SKM-1 (cell line): ENCODE results near the gene APBA3.
A peak's percentile ranks its signal among the peaks of the same experiment; 100 is the strongest.

Source experiments
- DNase-seq: peaks from one replicate; lab custom pipeline; 2025; ENCODE audit not compliant: unreplicated experiment; lab: John Stamatoyannopoulos, UW

Gene APBA3

DNA sequence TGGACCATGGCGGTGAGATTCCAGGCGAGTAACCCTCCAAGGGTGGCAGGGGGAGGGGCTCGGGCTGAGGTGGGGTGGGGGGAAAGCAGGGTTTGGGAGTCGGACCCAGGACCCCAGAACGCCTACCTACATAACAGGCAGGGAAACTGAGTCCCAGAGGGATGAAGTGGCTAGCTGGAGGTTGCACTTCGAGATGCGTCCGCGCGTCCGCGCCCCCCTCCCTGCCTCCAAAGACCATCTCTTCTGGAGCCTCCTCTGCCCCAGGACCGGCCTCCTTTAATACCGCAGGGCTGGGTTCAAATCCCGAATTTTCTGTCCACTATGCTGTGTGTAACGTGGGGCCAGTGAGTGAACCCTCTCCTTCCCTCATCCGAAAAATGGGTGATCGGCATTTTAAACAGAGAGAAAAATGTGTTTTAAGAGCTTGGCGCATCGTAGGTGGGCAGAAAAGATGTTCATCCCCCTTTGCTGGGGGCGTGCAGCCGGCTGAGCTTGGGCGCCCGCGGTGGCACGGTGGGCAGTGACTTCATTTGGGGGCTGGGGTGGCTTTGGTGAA lies 39.5 kb downstream of the APBA3 start:
- no peak for DNase-seq

DNA sequence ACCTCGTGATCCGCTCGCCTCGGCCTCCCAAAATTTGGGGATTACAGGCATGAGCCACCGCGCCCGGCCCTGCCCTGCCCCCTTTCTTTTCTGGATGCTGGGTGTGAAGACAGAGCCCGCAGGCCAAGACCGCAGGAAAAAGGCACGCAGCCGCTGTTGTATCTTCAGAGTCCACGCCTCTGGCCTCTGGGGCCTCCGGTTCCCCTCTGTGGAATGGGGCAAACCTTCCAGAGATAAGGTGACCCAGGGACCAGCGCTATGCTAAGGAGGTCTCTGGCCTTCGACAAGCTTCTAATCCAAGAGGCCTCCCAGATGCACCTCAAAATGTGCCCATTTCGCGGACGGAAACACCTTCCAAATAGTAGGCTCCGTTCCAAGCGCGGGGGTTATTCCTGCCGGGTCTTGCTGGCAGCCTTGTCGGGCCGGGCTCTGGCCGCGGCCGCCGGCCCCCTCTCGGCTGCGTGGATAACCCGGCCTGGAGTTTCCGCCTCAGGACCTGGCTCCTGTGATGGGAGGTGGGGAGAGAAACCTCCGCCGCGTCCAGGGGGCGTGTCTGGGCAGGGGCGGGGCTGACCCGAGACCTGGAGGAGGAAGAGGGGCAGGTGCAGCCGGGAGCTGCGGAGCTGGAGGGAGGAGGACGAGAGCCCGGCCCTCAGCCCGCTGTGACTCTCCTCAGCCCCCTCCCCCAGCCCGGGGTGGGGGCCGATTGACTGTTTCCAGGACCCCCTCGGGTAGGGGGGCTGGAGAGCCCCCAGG lies 40.2 kb downstream of the APBA3 start:
- DNase-seq = peak; percentile 63

DNA sequence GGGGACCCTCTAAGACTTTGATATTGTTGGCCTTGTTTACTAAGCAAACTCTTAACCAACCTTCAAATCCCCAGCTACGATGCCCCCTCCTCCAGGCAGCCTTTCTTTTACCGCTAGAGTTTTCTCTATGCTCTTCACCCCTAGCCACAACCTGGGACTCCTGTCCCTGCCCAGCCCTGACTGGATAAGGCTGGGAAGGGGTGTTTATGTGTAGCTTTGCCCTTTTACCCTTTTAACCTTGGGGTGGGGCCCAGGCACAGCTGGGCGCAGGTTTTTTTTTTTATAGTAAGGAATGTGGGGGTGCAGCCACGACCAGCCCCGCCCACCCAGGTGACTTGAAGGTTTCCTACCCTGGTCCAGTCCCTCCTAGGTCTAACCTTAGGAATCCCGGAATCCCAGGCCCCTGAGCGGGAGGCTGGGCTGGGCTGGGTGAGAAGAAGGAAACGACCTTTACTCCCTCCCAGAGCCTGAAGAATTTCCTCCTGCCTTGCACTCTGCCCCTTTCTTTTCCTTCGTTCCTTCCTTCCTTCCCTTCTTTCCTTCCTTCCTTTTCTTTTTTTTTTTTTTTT lies 41.1 kb downstream of the APBA3 start:
- DNase-seq = no peak

DNA sequence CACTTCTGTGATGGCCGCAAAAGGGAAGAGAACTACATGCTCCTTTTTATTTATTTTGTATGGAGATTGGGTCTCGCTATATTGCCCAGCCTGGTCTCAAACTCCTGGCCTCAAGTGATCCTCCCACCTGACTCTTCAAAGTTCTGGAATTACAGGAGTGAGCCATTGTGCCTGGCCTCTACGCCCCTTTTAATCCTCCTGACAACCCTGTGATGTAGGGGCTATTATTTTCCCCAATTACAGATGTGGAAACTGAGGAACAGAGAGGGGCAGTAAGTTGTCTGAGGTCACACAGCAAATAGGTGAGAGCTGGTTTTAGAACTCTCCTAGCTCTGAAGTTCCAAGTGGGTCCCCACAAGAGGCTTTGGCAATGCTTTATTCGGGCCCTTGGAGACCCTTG lies 41.6 kb downstream of the APBA3 start:
- no peak for DNase-seq

DNA sequence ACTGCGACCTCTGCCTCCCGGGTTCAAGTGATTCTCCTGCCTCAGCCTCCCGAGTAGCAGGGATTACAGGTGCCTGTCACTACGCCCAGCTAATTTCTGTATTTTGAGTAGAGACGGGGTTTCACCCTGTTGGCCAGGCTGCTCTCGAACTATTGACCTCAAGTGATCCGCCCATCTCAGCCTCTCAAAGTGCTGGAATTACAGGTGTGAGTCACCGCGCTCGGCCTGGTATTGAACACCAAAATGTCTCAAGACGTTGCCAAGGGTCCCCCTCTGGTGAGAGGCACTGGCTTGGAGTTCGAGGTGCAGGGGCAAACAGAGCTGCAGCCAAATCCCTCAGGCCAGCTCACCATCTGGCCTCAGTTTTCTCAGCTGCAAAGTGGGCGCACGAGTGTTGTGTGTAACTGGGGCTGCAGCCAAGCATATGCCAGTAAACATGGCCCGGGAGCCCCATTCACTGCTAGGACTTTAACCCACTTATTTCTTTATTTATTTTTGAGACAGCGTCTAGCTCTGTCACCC lies 45.3 kb downstream of the APBA3 start:
- DNase-seq = no peak

DNA sequence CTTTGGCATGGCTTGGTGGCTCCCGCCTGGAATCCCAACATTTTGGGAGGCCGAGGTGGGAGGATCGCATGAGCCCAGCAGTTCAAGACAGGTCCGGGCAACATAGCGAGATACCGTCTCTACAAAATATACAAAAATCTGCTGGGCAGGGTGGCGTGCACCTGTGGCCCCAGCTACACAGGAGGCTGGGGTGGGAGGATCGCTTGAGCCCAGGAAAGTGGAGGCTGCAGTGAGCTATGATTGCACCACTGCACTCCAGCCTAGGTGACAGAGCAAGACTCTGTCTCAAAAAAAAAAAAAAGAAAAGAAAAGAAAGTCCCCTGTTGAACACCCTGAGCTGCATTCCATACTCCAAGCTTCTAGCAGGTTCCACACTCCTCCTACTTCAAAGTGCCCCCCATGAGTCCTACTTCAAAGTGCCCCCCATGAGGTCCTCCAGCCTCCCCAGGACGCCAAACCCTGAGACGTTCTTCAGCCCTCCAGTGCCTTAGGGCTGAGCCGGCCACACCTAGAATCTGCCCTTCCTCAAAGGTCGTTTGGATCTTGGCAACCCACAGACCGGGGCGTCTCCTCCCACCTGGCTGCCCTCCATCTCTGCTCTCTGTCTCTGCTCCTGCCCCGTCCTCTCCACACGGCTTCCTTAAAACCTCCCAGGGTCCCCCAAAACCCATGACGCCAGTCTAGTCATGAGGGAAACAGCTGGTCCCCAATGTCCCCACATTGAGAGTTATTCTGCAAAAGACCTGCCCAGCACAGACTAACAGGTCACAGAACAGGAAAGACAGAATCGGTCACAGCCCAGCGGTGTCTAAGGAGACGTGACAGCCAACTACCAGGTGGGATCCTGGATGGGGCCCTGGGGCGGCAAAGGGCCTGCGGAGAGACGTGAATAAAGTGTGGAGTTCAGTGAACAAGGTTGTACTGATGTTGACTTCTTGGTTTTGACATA lies 48.6 kb downstream of the APBA3 start:
- no peak for DNase-seq

DNA sequence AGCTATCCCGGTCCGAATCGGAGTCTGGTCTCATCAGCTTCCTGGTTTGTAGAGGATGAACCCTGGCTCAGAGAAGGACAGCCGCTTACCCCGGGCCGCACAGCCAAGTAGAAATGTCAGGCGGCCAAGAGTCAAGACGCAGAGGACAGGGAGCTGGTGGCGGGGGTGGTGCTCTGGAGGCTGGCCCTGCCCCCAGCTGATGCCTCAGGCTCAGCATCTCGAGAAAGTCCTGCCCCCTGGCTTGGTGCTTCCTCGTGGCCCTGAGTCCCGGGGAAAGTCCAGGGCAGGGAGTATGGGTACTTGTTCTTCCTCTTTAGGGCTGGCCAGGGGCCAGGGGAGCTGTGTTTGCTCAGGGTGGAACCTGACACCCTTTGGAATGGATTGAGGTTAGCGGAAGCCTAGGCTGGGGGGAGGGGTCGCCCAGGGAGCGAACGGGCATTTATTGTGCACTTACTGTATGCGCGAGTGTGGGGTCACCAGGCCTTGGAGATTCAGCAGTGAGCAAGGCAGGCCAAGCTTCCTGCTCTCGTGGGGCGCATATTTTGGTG lies 51.2 kb downstream of the APBA3 start:
- peak; percentile 71 for DNase-seq

DNA sequence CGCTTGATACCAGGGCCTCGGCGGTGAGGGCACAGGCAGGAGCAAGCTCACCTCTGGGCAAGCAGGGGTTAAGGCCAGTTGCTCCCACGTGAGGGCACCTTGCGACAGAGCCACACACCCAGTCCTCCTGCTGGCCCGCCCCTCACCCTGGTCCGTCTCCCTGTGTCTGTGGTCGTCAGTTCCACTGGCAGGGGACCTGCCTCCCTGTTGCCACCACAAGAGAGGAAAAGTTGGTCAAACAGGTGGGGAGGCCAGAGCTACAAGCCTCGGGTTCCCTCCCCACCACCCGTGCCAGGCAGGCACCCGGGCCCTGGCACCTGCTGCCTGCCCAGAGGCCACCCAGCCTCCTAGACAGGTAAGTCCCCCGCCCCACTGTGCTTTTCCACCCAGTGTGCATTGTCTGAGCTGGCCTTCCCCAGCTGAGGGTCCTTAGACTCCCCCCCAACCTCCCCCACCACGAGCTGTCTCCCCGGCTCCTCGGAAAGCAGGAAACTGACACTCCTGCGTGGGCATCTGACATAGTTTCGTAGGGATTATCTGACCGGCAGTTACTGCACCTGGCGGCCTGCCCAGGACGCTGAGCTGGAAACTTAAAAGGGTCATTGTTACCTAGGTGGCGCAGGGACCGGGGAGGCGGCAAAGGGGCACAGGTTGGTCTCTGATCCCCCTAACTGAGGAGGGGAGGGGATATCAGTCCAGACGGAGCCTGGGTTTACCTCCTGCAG lies 53.1 kb downstream of the APBA3 start, which contains the start of gene TJP3:
TSS of gene TJP3 (plus strand) at position 178 of the 725 bp plus-strand sequence. CDS start 20,049 bp downstream, outside the sequence.
- DNase-seq = peak; percentile 17

DNA sequence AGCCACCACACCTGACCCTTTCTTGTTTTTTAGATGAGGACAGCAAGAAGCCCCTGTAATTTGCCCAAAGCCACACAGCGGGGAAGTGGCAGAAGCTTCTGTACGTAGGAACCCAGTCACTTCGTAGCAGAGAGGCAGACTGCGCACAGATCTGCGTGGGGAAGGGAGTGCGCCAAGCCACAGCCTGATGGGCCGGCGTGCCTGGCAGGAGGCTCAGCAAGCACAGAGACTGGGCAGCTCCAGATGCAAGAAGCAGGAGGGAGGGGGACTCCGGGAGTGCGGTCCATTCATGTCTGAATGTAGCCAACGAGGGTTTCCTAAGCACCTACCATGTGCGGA lies 53.7 kb downstream of the APBA3 start:
- no peak for DNase-seq

DNA sequence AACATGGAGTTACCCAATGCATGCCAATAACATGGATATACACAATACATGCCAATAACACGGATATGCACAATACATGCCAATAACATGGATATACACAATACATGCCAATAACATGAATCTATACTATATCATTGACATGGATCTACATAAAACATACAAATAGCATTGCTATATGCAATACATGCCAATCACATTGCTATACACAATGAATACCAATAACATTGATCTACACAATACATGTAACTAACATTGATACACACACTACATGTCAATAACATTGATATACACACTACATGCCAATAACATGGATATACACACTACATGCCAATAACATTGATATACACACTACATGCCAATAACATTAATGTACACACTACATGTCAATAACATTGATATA lies 60.3 kb downstream of the APBA3 start:
- no peak for DNase-seq
